AG04450 (cell line): ENCODE data around the gene UBAC1. TPM values are rescaled to one million over a fixed set of nuclear protein-coding genes. Genes with fewer than 3 reads are reported as not detected.
"Not testable (repeated sequence)": the region's sequence is repeated elsewhere in the genome, so short reads cannot be mapped to it uniquely, and the experiment has no call there.

ENCODE experiments used
- CTCF ChIA-PET: fragments of 300-600, 350-600 bp; formaldehyde crosslinking; extraction: SDS; loops from one replicate; lab custom pipeline; 2022; ENCODE audit warnings: antibody characterized with exemption, inconsistent platforms; lab: Charles Lee
- POLR2A ChIA-PET: fragments of 350-600 bp; formaldehyde crosslinking; extraction: SDS; loops from one replicate; lab custom pipeline; 2021; ENCODE audit warnings: antibody characterized with exemption, inconsistent platforms; lab: Yijun Ruan, JAX
- DNase-seq: peaks from one replicate; pipeline ENCODE4 v3.0.0-alpha.2; 2011; ENCODE audit warnings: low read depth, low spot score
- H3K27ac ChIP-seq: one replicate; pipeline ENCODE4 v1.5.1; 2012; ENCODE audit warnings: low read depth, low read length, control low read depth
- H3K27me3 ChIP-seq: one replicate; pipeline ENCODE4 v1.6.0; 2012; ENCODE audit warnings: low read length; ENCODE audit not compliant: control insufficient read depth, insufficient read depth
- H3K4me3 ChIP-seq: 2 replicates; pipeline ENCODE4 v1.5.1; 2011; ENCODE audit warnings: mild to moderate bottlenecking, low read depth, low read length, control low read depth
- H3K9me3 ChIP-seq: 2 replicates; pipeline ENCODE4 v1.5.1; 2012; ENCODE audit warnings: low read length; ENCODE audit not compliant: control insufficient read depth, insufficient read depth
- polyA plus RNA-seq: library from polyadenylated mRNA; depleted of rRNA; stranded (reverse); fragments of >200 nt; gene quantifications from 2 replicates; pipeline ENCODE4 v1.2.3, GENCODE V29; 2011
- TF ChIP-seq, protein P1 (sequence below): IDR thresholded peaks from 2 replicates; pipeline ENCODE4 v1.5.1; 2011; ENCODE audit warnings: low read depth, low read length, control low read depth, inconsistent platforms

UBAC1 gene
- polyA plus RNA-seq, 1 experiment, result 35.8 TPM

GRCh38 chr9:135896626-135897025 lies 64.5 kb downstream of the UBAC1 start:
- ChIA-PET POLR2A (no interaction called here), CTCF (no interaction called here)
- Histone ChIP-seq H3K27ac (no peak overlapping the region), H3K4me3 (no peak overlapping the region), H3K9me3 (peaks cover 10% of the 10 kb centered on the region), H3K27me3 (no peaks in the 10 kb centered on the region)
- TF ChIP-seq, protein P1, sequence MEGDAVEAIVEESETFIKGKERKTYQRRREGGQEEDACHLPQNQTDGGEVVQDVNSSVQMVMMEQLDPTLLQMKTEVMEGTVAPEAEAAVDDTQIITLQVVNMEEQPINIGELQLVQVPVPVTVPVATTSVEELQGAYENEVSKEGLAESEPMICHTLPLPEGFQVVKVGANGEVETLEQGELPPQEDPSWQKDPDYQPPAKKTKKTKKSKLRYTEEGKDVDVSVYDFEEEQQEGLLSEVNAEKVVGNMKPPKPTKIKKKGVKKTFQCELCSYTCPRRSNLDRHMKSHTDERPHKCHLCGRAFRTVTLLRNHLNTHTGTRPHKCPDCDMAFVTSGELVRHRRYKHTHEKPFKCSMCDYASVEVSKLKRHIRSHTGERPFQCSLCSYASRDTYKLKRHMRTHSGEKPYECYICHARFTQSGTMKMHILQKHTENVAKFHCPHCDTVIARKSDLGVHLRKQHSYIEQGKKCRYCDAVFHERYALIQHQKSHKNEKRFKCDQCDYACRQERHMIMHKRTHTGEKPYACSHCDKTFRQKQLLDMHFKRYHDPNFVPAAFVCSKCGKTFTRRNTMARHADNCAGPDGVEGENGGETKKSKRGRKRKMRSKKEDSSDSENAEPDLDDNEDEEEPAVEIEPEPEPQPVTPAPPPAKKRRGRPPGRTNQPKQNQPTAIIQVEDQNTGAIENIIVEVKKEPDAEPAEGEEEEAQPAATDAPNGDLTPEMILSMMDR, result no peak
- no peak for DNase-seq

GRCh38 chr9:135896205-135896604 lies 65.0 kb downstream of the UBAC1 start:
- CTCF ChIA-PET, result no interaction called here
- no peaks in the 10 kb centered on the region for H3K27me3 ChIP-seq
- no peak for DNase-seq
- H3K4me3 ChIP-seq, result no peak overlapping the region
- no peak overlapping the region for H3K27ac ChIP-seq
- H3K9me3 ChIP-seq, result peaks cover 10% of the 10 kb centered on the region
- TF ChIP-seq, protein P1, result no peak
- POLR2A ChIA-PET, result no interaction called here

DNA sequence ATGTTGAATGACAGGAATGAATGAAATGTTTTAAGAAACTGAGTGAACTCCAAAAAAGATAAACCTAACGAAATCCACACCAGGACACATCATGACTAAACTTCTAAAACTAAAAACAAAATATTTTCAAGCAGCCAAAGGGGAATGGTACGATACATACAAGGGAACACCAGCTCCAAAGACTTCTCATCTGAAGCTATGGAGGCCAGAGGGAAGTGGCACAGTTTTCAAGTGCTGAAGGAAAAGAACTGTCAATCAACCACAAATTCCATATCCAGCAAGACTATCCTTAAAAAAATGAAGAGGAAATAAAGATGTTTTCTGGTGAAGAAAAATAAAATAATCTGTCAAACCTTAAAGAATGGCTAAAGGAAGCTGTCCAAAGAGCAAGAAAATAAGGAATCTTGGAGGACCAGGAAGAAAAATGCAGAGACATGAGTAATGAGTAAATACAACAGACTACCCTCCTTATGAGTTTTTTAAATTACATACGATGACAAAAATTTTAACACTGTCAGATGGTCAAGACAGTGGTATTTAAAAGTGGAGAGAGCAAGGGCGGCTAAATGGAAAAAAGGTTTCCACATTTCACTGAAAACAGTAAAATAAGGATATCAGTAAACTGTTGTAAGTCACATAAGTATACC lies 65.8 kb downstream of the UBAC1 start:
- H3K27ac ChIP-seq, result no peak overlapping the region
- ChIA-PET POLR2A (no interaction called here), CTCF (no interaction called here)
- H3K27me3 ChIP-seq, result no peaks in the 10 kb centered on the region
- TF ChIP-seq, protein P1, result no peak
- DNase-seq, result no peak
- peaks cover 7% of the 10 kb centered on the region for H3K9me3 ChIP-seq
- H3K4me3 ChIP-seq, result no peak overlapping the region

DNA sequence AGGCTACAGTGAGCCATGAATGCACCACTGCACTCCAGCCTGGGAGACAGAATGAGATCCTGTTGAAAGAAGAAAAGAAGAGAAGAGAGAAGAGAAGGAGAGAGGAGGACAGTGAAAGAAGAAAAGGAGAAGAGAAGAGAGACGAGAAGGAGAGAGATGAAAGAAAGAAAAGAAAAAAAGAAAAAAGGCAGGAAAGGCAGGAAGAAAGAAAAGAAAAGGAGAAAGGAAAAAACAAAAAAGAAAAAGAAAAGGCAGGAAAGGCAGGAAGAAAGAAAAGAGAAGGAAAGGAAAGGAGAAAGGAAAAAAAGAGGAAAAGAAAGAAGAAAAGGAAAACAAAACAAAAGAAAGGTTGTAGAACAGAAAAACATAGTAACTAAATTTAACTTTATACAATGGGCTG lies 68.1 kb downstream of the UBAC1 start:
- H3K9me3 ChIP-seq, result no peaks in the 10 kb centered on the region; the same call in 1 of the 2 replicates
- no peak for DNase-seq
- CTCF ChIA-PET, result no interaction called here
- no peak overlapping the region for H3K27ac ChIP-seq
- H3K4me3 ChIP-seq, result no peak overlapping the region
- H3K27me3 ChIP-seq, result no peaks in the 10 kb centered on the region
- POLR2A ChIA-PET, result no interaction called here
- TF ChIP-seq, protein P1, result no peak

DNA sequence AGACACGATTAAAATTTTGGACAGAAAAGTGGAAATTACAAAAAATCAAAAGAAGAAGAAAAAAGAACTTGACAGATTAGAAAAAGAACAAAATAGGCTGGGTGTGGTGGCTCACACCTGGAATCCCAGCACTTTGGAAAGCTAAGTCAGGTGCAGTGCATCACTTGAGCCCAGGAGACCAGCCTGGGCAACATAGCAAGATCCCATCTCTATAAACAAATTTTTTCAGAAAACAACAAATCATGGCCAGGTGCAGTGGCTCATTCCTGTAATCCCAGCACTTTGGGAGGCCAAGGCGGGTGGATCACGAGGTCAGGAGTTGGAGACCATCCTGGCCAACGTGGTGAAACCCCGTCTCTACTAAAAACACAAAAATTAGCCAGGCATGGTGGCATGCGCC lies 68.8 kb downstream of the UBAC1 start:
- H3K9me3 ChIP-seq, POLR2A ChIA-PET, H3K4me3 ChIP-seq, CTCF ChIA-PET, DNase-seq, H3K27me3 ChIP-seq, H3K27ac ChIP-seq: not testable (repeated sequence)
